Ascending aorta (tissue), 2 donors: ENCODE measurements around the gene SERINC2. TPM values are rescaled to one million over a fixed set of nuclear protein-coding genes. Genes with fewer than 3 reads are reported as not detected.

ENCODE experiments used
- DNase-seq, 2 donors: peaks; one replicate each; pipeline ENCODE4 v3.0.0-alpha.2; 2019; ENCODE audit warnings: low spot score in 2 of 2
- H3K27ac ChIP-seq, 2 donors: fragments of 200-600 bp; sonication (generic); one replicate each; pipeline ENCODE4 v1.5.1; 2016 to 2017; ENCODE audit warnings: mild to moderate bottlenecking in 1 of 2
- H3K27me3 ChIP-seq: fragments of 200-600 bp; sonication (generic); one replicate; pipeline ENCODE4 v1.5.1; 2017
- H3K36me3 ChIP-seq, 2 donors: fragments of 200-600 bp; sonication (generic); one replicate each; pipeline ENCODE4 v1.5.1; 2016
- H3K4me1 ChIP-seq, 2 donors: fragments of 200-600 bp; sonication (generic); one replicate each; pipeline ENCODE4 v1.5.1; 2016 to 2017; ENCODE audit warnings: mild to moderate bottlenecking in 1 of 2
- H3K4me3 ChIP-seq, 2 donors: fragments of 200-600 bp; sonication (generic); one replicate each; pipeline ENCODE4 v1.5.1; 2016 to 2017; ENCODE audit warnings: mild to moderate bottlenecking in 1 of 2
- H3K9me3 ChIP-seq, 2 donors: fragments of 200-600 bp; sonication (generic); one replicate each; pipeline ENCODE4 v1.5.1; 2016
- intact Hi-C: fragments of 100-400 bp; cut with DNase I; formaldehyde crosslinking; loops from one replicate; pipeline ENCODE4 v1.15.1; 2023
- total RNA-seq: library from RNA; depleted of rRNA; stranded (reverse); fragments of >200 nt; gene quantifications from one replicate; pipeline ENCODE4 v1.1.0, GENCODE V29; 2016
- TF ChIP-seq, protein P1 (sequence below), 3 experiments: fragments of 200-600 bp in 2 of 3; fragments of 450-650 bp in 1 of 3; sonication (generic) in 2 of 3; IDR thresholded peaks; one replicate each; pipeline ENCODE4 v1.5.1; 2016 to 2019; ENCODE audit warnings: antibody characterized with exemption in 3 of 3, mild to moderate bottlenecking in 1 of 3, moderate library complexity in 1 of 3

The SERINC2 gene
- total RNA-seq: 10.7 TPM

DNA sequence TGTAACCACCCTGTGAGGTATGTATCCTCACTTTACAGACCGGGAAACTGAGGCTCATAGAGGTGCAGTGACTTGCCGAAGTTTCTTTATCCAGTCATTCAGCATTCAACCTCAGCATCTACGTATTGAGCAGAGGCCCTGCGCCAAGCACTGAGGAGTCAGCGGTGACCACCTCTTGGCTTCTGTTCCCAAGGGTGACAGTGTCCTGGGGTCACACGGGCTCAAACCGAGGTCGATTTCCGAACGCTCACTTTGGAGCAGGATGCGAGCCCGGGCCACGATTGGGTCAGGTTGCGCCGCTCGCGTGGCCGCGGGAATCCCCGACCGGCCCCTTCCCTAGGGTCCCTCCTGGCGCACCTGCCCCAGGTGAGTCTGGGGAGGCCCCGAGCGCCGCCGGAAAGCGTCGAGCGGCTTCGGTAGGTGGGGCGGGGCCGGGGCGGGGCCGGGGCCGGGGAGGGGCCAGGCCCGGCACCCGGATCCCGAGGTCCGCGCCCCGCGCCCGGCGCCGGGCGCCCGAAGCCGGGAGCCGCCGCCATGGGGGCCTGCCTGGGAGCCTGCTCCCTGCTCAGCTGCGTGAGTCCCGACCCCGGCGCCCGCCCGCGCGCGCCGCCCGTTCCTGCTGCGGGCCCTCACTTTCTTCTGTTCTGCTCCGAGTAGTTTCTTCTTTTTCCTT lies at the start of gene SERINC2:
Gene SERINC2 (plus strand): TSS at position 482 of the 673 bp plus-strand sequence. CDS start 53 bp downstream, at position 535.
- Histone ChIP-seq H3K4me1 (peaks cover 0 to 12% of the 10 kb centered on the region in 2 donors), H3K27ac (no peak within 1 kb of the TSS)
- intact Hi-C loops: no loop called here

DNA sequence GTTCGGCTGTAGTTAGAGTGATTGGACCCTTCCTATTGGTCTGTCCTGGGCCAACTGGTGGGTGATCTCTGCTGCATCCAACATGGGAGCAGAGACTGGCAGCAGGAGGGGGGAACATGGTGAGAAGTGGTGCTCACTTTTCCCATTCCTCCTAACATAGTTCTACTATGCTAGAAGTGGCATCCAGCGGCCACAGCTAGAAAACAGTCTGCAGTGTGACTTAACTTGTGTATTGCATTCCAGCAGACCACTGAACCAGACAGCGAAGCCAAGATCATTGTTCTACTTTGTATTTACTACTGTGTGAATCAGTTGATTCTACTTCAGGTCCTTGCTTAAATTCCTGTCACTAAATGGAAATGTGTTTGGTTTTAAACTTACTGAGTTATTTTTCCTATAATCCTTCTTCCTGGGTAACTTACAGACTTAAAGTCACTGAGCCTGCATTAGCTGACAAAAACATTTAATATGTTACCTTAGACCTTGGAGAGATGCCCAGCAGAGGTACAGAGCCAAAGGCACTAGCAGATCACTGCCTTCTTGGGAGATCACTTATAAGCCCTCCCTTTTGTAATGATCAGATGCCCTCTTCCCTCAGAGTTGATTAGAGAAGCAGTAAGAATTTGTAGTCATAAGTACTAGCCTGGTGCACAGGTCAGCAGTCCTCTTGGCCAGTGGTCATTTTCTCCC lies 48.3 kb upstream of the SERINC2 start:
- no peaks in the 10 kb centered on the region for H3K27me3 ChIP-seq
- H3K4me1 ChIP-seq: peaks cover 4 to 10% of the 10 kb centered on the region in 2 donors
- H3K9me3 ChIP-seq: no peaks in the 10 kb centered on the region
- no peak overlapping the region for H3K27ac ChIP-seq
- TF ChIP-seq, protein P1, sequence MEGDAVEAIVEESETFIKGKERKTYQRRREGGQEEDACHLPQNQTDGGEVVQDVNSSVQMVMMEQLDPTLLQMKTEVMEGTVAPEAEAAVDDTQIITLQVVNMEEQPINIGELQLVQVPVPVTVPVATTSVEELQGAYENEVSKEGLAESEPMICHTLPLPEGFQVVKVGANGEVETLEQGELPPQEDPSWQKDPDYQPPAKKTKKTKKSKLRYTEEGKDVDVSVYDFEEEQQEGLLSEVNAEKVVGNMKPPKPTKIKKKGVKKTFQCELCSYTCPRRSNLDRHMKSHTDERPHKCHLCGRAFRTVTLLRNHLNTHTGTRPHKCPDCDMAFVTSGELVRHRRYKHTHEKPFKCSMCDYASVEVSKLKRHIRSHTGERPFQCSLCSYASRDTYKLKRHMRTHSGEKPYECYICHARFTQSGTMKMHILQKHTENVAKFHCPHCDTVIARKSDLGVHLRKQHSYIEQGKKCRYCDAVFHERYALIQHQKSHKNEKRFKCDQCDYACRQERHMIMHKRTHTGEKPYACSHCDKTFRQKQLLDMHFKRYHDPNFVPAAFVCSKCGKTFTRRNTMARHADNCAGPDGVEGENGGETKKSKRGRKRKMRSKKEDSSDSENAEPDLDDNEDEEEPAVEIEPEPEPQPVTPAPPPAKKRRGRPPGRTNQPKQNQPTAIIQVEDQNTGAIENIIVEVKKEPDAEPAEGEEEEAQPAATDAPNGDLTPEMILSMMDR (IDR thresholded peaks at IDR 0.05): no peak
- intact Hi-C loops: no loop called here
- peaks cover 44 to 65% of the 10 kb centered on the region in 2 donors for H3K36me3 ChIP-seq
- no peak overlapping the region for H3K4me3 ChIP-seq
- DNase-seq: no peak

More for the DNA sequence above, at the start of gene SERINC2:
- Histone ChIP-seq H3K9me3 (no peaks in the 10 kb centered on the region), H3K36me3 (no peaks in the 10 kb centered on the region), H3K4me3 (peak within 1 kb of the TSS; percentile 71 to 78), H3K27me3 (no peaks in the 10 kb centered on the region)
- no peak for DNase-seq
- TF ChIP-seq, protein P1 (IDR thresholded peaks at IDR 0.05): no peak

DNA sequence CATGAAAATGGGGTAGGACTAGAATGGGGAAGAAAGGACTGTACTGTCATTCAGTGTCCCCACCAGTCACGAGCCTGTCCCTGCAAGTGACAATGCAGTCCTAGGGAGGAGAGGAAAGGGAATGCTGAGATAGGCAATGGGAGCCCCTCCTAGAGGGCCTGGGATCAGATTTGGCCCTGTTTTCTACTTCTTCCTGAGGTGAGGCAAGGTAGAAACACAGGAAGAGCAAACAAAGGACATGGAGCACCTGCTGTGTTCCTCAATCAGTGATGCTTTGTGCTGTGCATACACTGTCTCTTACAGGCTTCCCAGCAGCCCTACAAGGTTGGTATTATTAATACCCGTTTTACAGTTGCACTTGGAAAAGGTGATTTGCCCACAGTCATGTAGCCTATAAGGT lies 46.2 kb upstream of the SERINC2 start:
- DNase-seq: no peak
- H3K27me3 ChIP-seq: no peaks in the 10 kb centered on the region
- intact Hi-C loops: no loop called here
- TF ChIP-seq, protein P1 (IDR thresholded peaks at IDR 0.05): no peak
- H3K9me3 ChIP-seq: no peaks in the 10 kb centered on the region
- no peak overlapping the region for H3K4me3 ChIP-seq
- peaks cover 4 to 23% of the 10 kb centered on the region in 2 donors for H3K4me1 ChIP-seq
- H3K27ac ChIP-seq: no peak overlapping the region
- peaks cover 36 to 51% of the 10 kb centered on the region in 2 donors for H3K36me3 ChIP-seq

DNA sequence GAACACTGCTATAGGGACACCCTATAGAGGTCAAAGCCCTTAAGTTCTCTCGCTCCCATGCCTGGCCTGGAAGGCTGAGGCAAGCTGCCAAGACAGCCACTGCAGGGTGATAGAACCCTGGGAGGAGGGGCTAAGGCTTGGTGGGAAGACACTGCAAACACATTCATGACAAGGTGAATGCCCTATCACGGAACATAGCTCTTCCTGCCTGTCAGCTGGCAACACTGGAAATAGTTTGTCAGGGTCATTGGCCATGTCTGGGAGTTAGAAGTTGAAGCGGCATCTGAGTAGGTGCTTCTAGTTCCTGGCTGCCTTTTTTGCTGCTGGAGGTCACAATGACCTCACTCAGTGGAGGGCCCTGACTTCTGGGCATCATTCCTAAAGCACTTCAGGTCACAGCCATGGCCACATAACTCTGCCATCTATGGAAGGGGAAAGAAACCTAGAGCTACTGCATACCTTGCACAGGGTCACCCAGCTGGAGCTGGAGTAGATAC lies 44.4 kb upstream of the SERINC2 start:
- peaks cover 4 to 33% of the 10 kb centered on the region in 2 donors for H3K4me1 ChIP-seq
- intact Hi-C loops: no loop called here

DNA sequence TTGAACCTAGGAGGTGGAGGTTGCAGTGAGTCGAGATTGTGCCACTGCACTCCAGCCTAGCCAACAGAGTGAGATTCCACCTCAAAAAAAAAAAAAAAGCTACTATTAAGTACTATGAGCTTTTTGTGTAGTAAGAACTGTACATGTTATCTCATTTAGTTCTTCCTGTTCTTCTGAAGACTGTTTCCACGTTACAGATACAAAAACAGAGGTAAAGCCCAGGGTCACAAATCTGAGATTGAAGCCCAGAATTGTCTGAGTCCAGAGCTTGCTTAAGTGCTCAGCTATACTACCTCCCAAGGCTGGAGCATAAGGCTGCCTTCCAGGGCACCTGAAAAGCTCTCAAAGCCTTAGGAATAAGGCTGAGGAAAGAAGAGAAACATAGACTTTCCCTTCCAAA lies 43.0 kb upstream of the SERINC2 start:
- H3K4me1 ChIP-seq: peaks cover 13 to 46% of the 10 kb centered on the region in 2 donors
- TF ChIP-seq, protein P1 (IDR thresholded peaks at IDR 0.05): no peak

More for the DNA sequence above, 44.4 kb upstream of the SERINC2 start:
- TF ChIP-seq, protein P1 (IDR thresholded peaks at IDR 0.05): no peak
- DNase-seq: no peak
- Histone ChIP-seq H3K36me3 (peaks cover 33 to 37% of the 10 kb centered on the region in 2 donors), H3K27me3 (no peaks in the 10 kb centered on the region), H3K27ac (peak overlapping the region; percentile 60 to 95), H3K9me3 (no peaks in the 10 kb centered on the region), H3K4me3 (no peak overlapping the region)

More for the DNA sequence above, 43.0 kb upstream of the SERINC2 start:
- intact Hi-C loops: no loop called here
- Histone ChIP-seq H3K27ac (peak overlapping the region; percentile 60 to 95), H3K9me3 (no peaks in the 10 kb centered on the region), H3K36me3 (peaks cover 21 to 24% of the 10 kb centered on the region in 2 donors), H3K4me3 (no peak overlapping the region), H3K27me3 (no peaks in the 10 kb centered on the region)
- no peak for DNase-seq
